GM12874 (cell line): ENCODE results near the gene TLR6.

Experiments used
- CTCF ChIP-seq: IDR thresholded peaks from 2 replicates; pipeline ENCODE4 v1.5.1; 2011; ENCODE audit warnings: low read depth, mild to moderate bottlenecking, control low read depth, low read length, moderate library complexity; ENCODE audit not compliant: insufficient read depth

Gene TLR6

GRCh38 chr4:38898245-38898644 is 41.6 kb upstream of the TLR6 start:
- TF ChIP-seq CTCF = no peak

- no peak for TF ChIP-seq CTCF
Measured at GRCh38 chr4:38896940-38897339, 40.3 kb upstream of the TLR6 start.

GRCh38 chr4:38894322-38894982 is 37.8 kb upstream of the TLR6 start:
- no peak for TF ChIP-seq CTCF

GRCh38 chr4:38891051-38891983 is 34.7 kb upstream of the TLR6 start:
- no peak for TF ChIP-seq CTCF

- TF ChIP-seq CTCF = no peak
Measured at GRCh38 chr4:38889143-38889542, 32.5 kb upstream of the TLR6 start.

GRCh38 chr4:38884254-38884653 is 27.6 kb upstream of the TLR6 start:
- TF ChIP-seq CTCF = no peak

- TF ChIP-seq CTCF = no peak
Measured at GRCh38 chr4:38876636-38877035, 20.0 kb upstream of the TLR6 start.
